ENCODE results near the gene DHRS4L2.

GRCh38 chr14:23953464-23954278 is 35.1 kb upstream of the DHRS4L2 start, which contains the start of gene DHRS4:
- TF ChIP-seq EZH2 (optimal IDR thresholded peaks at IDR 0.05; ENCODE audit: low read depth, low read length) (no peak), EZH2phosphoT487 (IDR thresholded peaks at IDR 0.05; ENCODE audit: low read length) (no peak), CTCF (IDR thresholded peaks at IDR 0.05; ENCODE audit: low read length) (peak; percentile 55)

All from MM.1S (cell line).